ENCODE results near the gene PSG11. TPM values are rescaled to one million over a fixed set of nuclear protein-coding genes. Genes with fewer than 3 reads are reported as not detected.
"Not testable (repeated sequence)": the region's sequence is repeated elsewhere in the genome, so short reads cannot be mapped to it uniquely, and the experiment has no call there.

Gene PSG11
- total RNA-seq (2014; rRNA removed; shearing (Covaris generic); ENCODE audit: low replicate concordance) = not detected in 2 replicates

DNA sequence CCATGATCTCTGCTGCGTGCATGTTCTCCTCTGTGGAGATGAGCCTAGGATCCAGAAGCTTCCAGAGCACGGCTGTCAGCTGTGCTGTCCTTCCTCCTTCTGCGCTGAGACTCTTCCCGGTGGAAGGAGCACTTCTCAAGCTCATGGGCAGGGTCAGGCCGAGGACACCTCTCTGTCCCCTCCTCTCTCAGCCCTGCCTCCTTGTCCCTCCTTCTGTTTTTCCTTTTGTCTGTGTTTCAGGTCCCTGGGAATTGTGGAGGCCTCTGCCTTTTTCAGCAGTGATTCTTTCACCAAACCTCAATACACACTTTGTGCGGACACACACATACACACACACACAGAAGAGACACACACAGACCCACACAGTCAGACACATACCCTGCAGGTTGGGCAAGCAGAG is at the start of gene PSG11:
TSS of gene PSG11 (minus strand) at position 101 of the 400 bp plus-strand sequence. CDS start at position 4, 97 bp downstream.
- not testable (repeated sequence) for H3K27me3 ChIP-seq, DNase-seq, H3K4me3 ChIP-seq, H3K9me3 ChIP-seq, H3K36me3 ChIP-seq

DNA sequence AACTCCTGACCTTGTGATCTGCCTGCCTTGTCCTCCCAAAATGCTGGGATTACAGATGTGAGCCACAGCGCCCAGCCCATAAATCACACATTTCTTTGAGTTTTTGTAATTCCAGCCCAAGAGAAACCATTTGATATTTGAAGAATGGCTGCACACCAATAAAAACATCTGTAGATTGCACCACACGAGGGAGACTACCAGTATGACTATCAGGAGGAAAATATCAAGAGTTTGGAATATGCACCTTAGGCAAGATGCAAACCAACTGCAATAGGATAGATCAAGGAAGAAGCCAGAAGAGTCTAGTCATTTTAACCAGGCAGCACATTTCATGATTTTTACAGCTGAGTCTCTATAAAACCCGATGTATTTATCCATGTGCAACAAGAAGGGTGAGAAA is 36.1 kb upstream of the PSG11 start:
- H3K9me3 ChIP-seq, H3K36me3 ChIP-seq, H3K27me3 ChIP-seq, DNase-seq, H3K4me3 ChIP-seq: not testable (repeated sequence)

DNA sequence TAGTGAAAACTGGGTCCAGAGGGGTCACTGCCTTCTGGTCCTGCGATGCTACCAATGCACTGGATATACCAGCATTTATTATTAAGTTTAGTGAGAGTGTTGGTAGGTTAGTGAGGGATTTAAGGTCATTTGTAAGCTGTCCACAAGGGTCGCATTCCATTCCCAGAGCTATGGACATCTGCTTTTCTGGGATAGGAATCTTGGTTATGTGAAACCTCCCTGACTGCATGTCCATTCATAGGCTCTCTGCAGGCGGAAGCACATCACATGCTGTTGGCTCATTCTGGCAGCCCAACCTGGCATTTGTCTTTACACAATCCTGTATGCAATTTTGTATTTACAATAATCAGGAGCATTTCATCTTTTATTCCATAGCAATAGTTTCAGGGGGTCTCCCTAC is 35.1 kb upstream of the PSG11 start:
- H3K27me3 ChIP-seq, H3K9me3 ChIP-seq, H3K4me3 ChIP-seq, H3K36me3 ChIP-seq, DNase-seq: not testable (repeated sequence)

- not testable (repeated sequence) for DNase-seq, H3K36me3 ChIP-seq, H3K27me3 ChIP-seq, H3K4me3 ChIP-seq
- peaks cover 11% of the 10 kb centered on the region for H3K9me3 ChIP-seq
Observed at GRCh38 chr19:43060254-43060653, 34.0 kb upstream of the PSG11 start.

DNA sequence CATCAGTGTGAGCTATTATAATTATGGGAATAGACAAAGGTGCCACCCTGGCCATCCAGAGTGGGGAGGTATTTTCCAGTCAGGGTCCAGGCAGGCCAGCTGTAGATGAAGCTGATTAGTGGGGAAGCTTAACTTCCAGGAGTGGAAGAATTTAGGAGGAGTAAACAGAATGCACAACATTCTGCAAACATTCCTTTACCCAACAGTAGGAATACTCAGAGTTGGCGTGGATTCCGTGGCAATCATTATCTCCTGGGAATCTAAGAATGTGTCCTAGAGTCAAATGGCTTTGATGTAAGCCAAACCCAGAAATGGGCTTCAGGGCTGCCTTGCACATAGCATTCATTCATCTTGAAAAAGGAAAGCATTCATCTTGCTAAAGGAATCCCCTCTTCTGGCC is 33.2 kb upstream of the PSG11 start:
- DNase-seq, H3K4me3 ChIP-seq, H3K27me3 ChIP-seq, H3K36me3 ChIP-seq: not testable (repeated sequence)
- peaks cover 18% of the 10 kb centered on the region for H3K9me3 ChIP-seq

DNA sequence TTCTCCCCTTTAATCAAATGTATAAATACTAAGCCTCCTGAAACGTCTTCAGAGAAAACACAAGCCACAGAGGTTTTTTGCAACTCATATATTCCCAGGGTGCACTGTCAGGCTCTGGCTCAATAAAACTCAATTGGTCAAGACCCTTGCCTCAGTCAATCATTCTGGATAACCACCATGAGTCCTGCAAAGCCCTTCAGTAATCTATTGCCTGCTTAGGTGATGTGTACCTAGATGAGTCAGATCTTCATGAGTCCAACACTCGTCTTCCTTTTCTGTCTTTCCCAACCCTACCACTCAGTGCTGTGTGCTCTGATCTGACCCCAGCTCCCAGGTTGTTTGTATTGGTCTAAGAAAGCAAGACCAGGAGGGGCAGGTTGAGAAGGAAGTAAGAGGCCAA is 32.2 kb upstream of the PSG11 start:
- H3K36me3 ChIP-seq, DNase-seq, H3K4me3 ChIP-seq, H3K27me3 ChIP-seq: not testable (repeated sequence)
- H3K9me3 ChIP-seq = peaks cover 18% of the 10 kb centered on the region

- not testable (repeated sequence) for H3K4me3 ChIP-seq, H3K9me3 ChIP-seq, DNase-seq, H3K27me3 ChIP-seq, H3K36me3 ChIP-seq
Observed at GRCh38 chr19:43047966-43048365, 21.7 kb upstream of the PSG11 start.

GRCh38 chr19:43046578-43046977 is 20.3 kb upstream of the PSG11 start:
- DNase-seq, H3K36me3 ChIP-seq, H3K9me3 ChIP-seq, H3K27me3 ChIP-seq, H3K4me3 ChIP-seq: not testable (repeated sequence)

DNA sequence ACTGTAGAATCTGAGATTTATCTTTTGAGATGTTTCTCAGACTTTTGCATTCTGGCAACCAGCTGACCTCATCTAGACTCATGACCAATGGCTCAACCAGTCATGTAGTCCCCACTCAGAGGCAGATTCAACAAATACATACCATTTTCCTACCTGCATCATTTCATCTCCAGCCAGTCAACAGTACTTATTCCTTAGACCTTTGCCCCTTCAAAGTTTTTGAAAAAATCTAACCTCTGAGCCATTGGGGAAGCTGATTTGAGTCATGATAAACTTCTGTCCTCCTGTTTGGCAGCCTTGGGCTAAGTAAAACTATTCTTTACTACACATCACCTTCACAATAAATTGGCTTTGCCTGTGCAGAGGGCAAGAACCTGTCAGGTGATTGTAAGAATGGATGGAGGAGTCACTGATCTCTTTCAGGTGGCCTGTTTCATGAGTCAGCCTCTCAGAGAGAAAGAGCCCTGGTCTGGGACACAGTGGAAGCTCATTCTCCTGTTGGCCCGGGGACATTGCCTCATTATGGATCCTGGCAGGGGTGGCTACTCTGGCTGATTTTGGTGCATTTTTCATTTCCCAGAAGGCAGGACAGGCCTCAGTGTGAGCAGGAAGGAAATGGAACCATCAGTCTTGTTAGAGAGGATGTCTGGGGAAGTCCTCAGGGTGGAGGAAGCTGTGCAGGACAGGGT is 17.4 kb upstream of the PSG11 start:
- not testable (repeated sequence) for DNase-seq, H3K9me3 ChIP-seq, H3K36me3 ChIP-seq, H3K27me3 ChIP-seq, H3K4me3 ChIP-seq

DNA sequence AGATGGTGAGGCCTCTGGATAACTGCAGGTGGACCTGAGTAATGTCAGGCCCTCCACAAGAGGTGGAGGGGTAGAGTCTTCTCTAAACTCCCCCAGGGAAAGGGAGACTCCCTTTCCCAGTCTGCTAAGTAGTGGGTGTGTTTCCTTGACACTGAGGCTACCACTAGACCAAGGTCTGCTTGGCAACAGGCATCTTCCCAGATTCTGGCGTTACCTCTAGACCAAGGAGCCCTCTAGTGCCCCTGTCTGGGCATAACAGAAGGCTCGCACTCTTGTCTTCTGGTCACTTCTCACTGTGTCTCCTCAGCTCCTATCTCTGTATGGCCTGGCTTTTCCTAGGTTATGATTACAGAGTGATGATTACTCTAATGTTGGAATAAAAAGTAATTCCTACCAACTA is 5.4 kb upstream of the PSG11 start:
- peak; percentile 60 for DNase-seq
- not testable (repeated sequence) for H3K36me3 ChIP-seq, H3K27me3 ChIP-seq, H3K9me3 ChIP-seq, H3K4me3 ChIP-seq

- no peaks in the 10 kb centered on the region for H3K36me3 ChIP-seq
- no peaks in the 10 kb centered on the region for H3K27me3 ChIP-seq
- H3K9me3 ChIP-seq = peaks cover 7% of the 10 kb centered on the region
- H3K4me3 ChIP-seq = no peak overlapping the region
- no peak for DNase-seq
Observed at GRCh38 chr19:43028866-43029265, 2.6 kb upstream of the PSG11 start.

DNA sequence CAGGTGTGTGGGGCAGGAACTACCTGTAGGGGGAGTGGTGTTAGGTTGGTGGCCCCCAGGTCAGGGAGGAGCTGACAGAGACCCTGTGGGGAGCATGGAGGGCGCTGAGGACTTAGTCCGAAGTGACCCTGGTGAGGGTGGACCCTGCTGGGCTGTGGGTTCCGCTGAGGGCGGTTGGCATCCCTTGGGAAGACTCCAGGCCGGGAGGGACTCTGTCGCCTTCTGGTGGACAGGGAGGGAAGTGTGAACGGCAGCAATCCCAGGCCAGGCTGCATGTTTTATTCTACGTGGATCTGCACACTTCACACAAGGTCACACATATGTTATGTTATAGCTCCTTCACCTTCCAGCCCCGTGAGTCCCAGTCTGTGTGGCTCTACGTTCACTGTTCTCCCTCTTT is 1.7 kb upstream of the PSG11 start:
- H3K9me3 ChIP-seq, DNase-seq, H3K4me3 ChIP-seq, H3K27me3 ChIP-seq, H3K36me3 ChIP-seq: not testable (repeated sequence)

DNA sequence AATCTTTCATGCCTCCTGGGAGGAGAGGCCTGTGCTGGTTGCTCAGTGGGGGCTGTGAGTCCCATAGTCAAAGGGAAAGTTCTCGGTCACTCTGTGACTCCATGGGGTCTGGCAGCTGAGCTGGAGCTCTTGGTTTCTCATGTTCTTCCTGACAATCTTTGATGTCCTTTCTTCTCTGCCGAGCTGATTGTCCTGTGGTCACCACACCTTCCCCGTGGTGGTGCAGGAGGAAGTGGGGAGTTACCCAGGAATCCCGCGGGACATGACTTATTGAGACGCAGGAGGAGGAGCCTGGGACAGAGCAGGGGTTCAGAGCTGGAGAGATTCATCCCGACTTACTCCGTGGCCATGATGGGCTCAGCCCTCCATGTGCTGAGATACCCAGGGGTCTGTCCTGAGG is 792 bp upstream of the PSG11 start:
- H3K9me3 ChIP-seq, H3K36me3 ChIP-seq, DNase-seq, H3K4me3 ChIP-seq, H3K27me3 ChIP-seq: not testable (repeated sequence)

DNA sequence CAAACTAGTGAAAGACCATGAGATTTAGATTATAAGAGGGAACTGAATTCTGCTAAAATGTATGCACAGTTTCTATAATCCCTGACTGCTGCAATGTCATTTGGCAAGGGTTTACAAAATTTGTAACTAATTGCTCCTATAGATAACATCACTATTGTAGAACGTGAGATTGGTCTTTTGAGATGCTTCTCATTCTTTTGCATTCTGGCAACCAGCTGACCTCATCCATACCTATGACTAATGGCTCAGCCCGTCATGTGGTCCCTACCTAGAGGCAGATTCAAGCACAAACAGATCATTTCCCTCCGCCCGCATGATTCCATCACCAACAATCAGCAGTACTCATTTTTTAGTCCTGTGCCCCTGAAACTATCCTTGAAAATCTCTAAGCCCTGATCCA is 4.2 kb downstream of the PSG11 start:
- not testable (repeated sequence) for H3K36me3 ChIP-seq, H3K4me3 ChIP-seq, H3K27me3 ChIP-seq, H3K9me3 ChIP-seq
- DNase-seq = peak; percentile 94

- H3K27me3 ChIP-seq, H3K4me3 ChIP-seq, H3K36me3 ChIP-seq, H3K9me3 ChIP-seq: not testable (repeated sequence)
- peak; percentile 92 for DNase-seq
Observed at GRCh38 chr19:43021629-43022028, 4.6 kb downstream of the PSG11 start.

DNA sequence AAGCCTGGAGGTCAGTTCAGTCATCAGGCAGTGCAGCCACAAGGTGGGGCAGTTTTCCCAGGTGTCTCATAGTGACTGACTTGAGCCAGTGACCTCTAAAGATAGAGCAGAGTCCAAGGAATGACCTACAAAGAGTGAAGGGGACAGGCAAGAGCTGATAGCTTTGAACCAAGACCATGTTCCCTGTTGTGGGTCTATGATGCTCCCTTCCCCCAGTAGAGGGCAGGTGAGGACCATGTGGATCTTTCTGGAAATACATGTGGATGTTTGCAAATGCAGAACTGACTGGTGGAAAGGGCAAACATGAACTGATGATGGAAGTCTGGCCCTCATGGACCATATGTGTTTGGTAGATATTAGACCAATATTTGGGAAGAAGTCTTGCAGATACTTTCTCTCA is 6.7 kb downstream of the PSG11 start:
- not testable (repeated sequence) for H3K36me3 ChIP-seq, H3K9me3 ChIP-seq, DNase-seq, H3K4me3 ChIP-seq, H3K27me3 ChIP-seq

- H3K9me3 ChIP-seq, H3K4me3 ChIP-seq, DNase-seq, H3K27me3 ChIP-seq, H3K36me3 ChIP-seq: not testable (repeated sequence)
Observed at GRCh38 chr19:43005841-43006240, 20.4 kb downstream of the PSG11 start.

GRCh38 chr19:43004846-43005245 is 21.4 kb downstream of the PSG11 start:
- not testable (repeated sequence) for H3K27me3 ChIP-seq, H3K9me3 ChIP-seq, H3K36me3 ChIP-seq, H3K4me3 ChIP-seq
- DNase-seq = peak; percentile 61

- H3K36me3 ChIP-seq, DNase-seq, H3K9me3 ChIP-seq, H3K4me3 ChIP-seq, H3K27me3 ChIP-seq: not testable (repeated sequence)
Observed at GRCh38 chr19:43003634-43004033, 22.6 kb downstream of the PSG11 start.
